ENCODE results near the gene RHOT2.

DNA sequence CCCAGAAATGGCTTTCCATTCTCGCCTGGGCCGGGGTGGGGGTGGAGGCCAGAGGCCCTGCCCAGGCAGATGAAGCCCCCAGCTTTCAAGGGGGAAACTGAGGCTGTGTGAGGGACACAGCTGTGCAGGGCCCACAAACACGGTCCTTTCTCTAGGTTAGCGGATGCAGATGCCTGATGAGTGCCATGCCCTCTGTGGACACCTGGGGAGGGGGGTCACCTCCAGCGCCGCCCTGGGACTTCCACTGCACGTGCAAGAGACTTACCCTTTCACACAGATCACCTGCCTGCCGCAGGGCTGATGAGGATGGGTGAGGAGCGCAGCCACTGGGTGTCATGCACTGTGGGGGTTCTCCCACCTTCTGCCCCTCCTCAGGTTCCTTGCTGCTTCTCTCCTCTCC lies 50.5 kb downstream of the RHOT2 start:
- TF ChIP-seq, protein P1, sequence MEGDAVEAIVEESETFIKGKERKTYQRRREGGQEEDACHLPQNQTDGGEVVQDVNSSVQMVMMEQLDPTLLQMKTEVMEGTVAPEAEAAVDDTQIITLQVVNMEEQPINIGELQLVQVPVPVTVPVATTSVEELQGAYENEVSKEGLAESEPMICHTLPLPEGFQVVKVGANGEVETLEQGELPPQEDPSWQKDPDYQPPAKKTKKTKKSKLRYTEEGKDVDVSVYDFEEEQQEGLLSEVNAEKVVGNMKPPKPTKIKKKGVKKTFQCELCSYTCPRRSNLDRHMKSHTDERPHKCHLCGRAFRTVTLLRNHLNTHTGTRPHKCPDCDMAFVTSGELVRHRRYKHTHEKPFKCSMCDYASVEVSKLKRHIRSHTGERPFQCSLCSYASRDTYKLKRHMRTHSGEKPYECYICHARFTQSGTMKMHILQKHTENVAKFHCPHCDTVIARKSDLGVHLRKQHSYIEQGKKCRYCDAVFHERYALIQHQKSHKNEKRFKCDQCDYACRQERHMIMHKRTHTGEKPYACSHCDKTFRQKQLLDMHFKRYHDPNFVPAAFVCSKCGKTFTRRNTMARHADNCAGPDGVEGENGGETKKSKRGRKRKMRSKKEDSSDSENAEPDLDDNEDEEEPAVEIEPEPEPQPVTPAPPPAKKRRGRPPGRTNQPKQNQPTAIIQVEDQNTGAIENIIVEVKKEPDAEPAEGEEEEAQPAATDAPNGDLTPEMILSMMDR (IDR thresholded peaks at IDR 0.05; ENCODE audit: low read length): no peak
- no peak for TF ChIP-seq EZH2 (IDR thresholded peaks at IDR 0.05; ENCODE audit: borderline replicate concordance, low read length)
